AG09309 (cell line): Measurements from ENCODE around the gene CYBA.

Experiments
- DNase-seq: peaks from one replicate; pipeline ENCODE4 v3.0.0-alpha.2; 2010; ENCODE audit warnings: low read depth
- H3K4me3 ChIP-seq: 2 replicates; pipeline ENCODE4 v1.5.1; 2011; ENCODE audit warnings: mild to moderate bottlenecking, low read depth, low read length, moderate library complexity; ENCODE audit not compliant: control insufficient read depth
- CTCF ChIP-seq: IDR thresholded peaks from 2 replicates; pipeline ENCODE4 v1.5.1; 2011; ENCODE audit warnings: mild to moderate bottlenecking, low read depth, low read length, inconsistent platforms; ENCODE audit not compliant: insufficient read depth, control insufficient read depth; ENCODE audit errors: missing control alignments

CYBA gene

DNA sequence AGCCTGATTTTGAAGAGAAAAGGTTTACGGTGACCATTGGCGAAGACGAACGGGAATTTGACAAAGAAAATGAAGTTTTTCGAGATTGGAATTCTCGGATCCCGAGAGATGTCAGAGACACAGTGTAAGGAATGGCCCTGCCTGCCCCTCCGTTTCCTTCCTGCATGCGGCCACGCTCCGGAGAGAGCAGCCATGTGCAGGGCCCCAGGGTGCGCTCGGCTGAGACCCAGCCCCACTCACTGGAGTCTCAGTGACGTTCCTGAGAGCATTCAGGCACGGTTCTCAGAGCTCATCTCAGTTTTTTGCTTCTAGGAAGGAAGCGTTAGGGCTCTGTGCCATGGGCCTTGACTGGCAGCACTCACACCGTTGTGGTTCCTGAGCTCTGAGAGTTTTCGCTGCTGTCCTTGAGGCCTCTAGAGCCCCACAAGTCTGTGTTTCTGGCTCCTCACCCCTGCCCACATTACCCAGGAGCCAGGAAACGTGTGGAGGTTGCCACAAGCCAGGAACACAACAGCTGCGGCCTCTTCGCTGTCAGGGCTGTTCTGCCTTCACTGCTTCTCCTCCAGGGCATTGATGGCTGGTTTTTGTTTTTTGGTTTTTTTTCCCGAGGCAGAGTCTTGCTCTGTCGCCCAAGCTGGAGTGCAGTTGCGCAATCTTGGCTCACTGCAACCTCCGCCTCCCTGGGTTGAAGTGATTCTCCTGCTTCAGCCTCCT, 50.9 kb downstream of the CYBA start:
- no peak for TF ChIP-seq CTCF
- H3K4me3 ChIP-seq = no peak overlapping the region

GRCh38 chr16:88599092-88599733, 51.6 kb downstream of the CYBA start:
- H3K4me3 ChIP-seq = no peak overlapping the region
- TF ChIP-seq CTCF = no peak
- DNase-seq = no peak

More for the DNA sequence above, 50.9 kb downstream of the CYBA start:
- no peak for DNase-seq

- H3K4me3 ChIP-seq = no peak overlapping the region
- DNase-seq = no peak
- no peak for TF ChIP-seq CTCF
Measured at GRCh38 chr16:88597856-88598491, 52.9 kb downstream of the CYBA start.

DNA sequence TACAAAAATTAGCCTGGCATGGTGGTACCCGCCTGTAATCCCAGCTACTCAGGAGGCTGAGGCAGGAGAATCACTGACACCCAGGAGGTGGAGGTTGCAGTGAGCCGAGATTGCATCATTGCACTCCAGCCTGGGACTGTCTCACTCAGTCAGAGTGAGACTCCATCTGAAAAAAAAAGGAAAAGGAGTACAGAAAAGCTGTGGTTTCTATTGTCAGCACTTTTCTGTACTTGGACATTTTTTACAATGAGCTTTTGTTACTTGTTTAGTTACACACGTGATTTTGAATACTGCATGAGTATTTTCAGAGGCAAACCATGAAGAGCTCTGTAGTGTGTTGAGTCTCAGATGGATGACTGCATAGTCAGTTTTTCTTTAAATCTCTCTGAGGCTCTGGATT, 54.4 kb downstream of the CYBA start:
- DNase-seq = no peak
- no peak for TF ChIP-seq CTCF

GRCh38 chr16:88595921-88596320, 54.9 kb downstream of the CYBA start:
- no peak for TF ChIP-seq CTCF
- no peak for DNase-seq
- H3K4me3 ChIP-seq = no peak overlapping the region

More for the DNA sequence above, 54.4 kb downstream of the CYBA start:
- H3K4me3 ChIP-seq = no peak overlapping the region

- no peak overlapping the region for H3K4me3 ChIP-seq
- no peak for TF ChIP-seq CTCF
- DNase-seq = no peak
Measured at GRCh38 chr16:88595101-88595500, 55.8 kb downstream of the CYBA start.
